ENCODE measurements around the gene REC8.
"Not testable (repeated sequence)": the region's sequence is repeated elsewhere in the genome, so short reads cannot be mapped to it uniquely, and the experiment has no call there.

REC8 gene

GRCh38 chr14:24207625-24208024, 35.7 kb downstream of the REC8 start:
- TF ChIP-seq CTCF (IDR thresholded peaks at IDR 0.05; ENCODE audit: low read length, missing control alignments) = no peak
- no peak for DNase-seq (ENCODE audit: low read depth)
- no peak overlapping the region for H3K4me3 ChIP-seq (replicated peaks; ENCODE audit: low read depth, low read length)

- TF ChIP-seq CTCF (IDR thresholded peaks at IDR 0.05; ENCODE audit: low read length, missing control alignments) = no peak
- H3K4me3 ChIP-seq (replicated peaks; ENCODE audit: low read depth, low read length) = no peak overlapping the region
- no peak for DNase-seq (ENCODE audit: low read depth)
Measured at GRCh38 chr14:24211311-24211710, 39.4 kb downstream of the REC8 start.

GRCh38 chr14:24212924-24213865, 41.3 kb downstream of the REC8 start, which contains the start of gene CHMP4A:
TSS of gene CHMP4A (minus strand) at chr14:24213488. CDS start at chr14:24213439, 49 bp downstream.
- peak; percentile 9 for TF ChIP-seq CTCF (IDR thresholded peaks at IDR 0.05; ENCODE audit: low read length, missing control alignments)
- DNase-seq (ENCODE audit: low read depth) = peak; percentile 99
- peak within 1 kb of the TSS; percentile 64 for H3K4me3 ChIP-seq (replicated peaks; ENCODE audit: low read depth, low read length)

- DNase-seq (ENCODE audit: low read depth) = no peak
- H3K4me3 ChIP-seq (replicated peaks; ENCODE audit: low read depth, low read length) = peak overlapping the region; percentile 64
- TF ChIP-seq CTCF (IDR thresholded peaks at IDR 0.05; ENCODE audit: low read length, missing control alignments) = no peak
Measured at GRCh38 chr14:24213866-24214662, 42.2 kb downstream of the REC8 start.

GRCh38 chr14:24215495-24216344, 43.8 kb downstream of the REC8 start, which contains the start of gene MDP1:
TSS of gene MDP1 (minus strand) at chr14:24216066. CDS start at chr14:24215955, 111 bp downstream.
- peak within 1 kb of the TSS; percentile 85 for H3K4me3 ChIP-seq (replicated peaks; ENCODE audit: low read depth, low read length)
- DNase-seq (ENCODE audit: low read depth) = peak; percentile 89
- TF ChIP-seq CTCF (IDR thresholded peaks at IDR 0.05; ENCODE audit: low read length, missing control alignments) = peak; percentile 31

GRCh38 chr14:24216345-24216699, 44.4 kb downstream of the REC8 start:
- DNase-seq (ENCODE audit: low read depth) = no peak
- H3K4me3 ChIP-seq (replicated peaks; ENCODE audit: low read depth, low read length) = peak overlapping the region; percentile 85
- no peak for TF ChIP-seq CTCF (IDR thresholded peaks at IDR 0.05; ENCODE audit: low read length, missing control alignments)

GRCh38 chr14:24216876-24217275, 45.0 kb downstream of the REC8 start:
- not testable (repeated sequence) for H3K4me3 ChIP-seq (replicated peaks; ENCODE audit: low read depth, low read length); DNase-seq (ENCODE audit: low read depth)
